NCI-H1436 treated with DMSO at 0.1 percent for 48 hours (cell line): Measurements from ENCODE around the gene PLXDC2.
"Not testable (repeated sequence)": the region's sequence is repeated elsewhere in the genome, so short reads cannot be mapped to it uniquely, and the experiment has no call there.

Source experiments
- DNase-seq: peaks from one replicate; lab custom pipeline; 2025; lab: John Stamatoyannopoulos, UW

Gene PLXDC2

DNA sequence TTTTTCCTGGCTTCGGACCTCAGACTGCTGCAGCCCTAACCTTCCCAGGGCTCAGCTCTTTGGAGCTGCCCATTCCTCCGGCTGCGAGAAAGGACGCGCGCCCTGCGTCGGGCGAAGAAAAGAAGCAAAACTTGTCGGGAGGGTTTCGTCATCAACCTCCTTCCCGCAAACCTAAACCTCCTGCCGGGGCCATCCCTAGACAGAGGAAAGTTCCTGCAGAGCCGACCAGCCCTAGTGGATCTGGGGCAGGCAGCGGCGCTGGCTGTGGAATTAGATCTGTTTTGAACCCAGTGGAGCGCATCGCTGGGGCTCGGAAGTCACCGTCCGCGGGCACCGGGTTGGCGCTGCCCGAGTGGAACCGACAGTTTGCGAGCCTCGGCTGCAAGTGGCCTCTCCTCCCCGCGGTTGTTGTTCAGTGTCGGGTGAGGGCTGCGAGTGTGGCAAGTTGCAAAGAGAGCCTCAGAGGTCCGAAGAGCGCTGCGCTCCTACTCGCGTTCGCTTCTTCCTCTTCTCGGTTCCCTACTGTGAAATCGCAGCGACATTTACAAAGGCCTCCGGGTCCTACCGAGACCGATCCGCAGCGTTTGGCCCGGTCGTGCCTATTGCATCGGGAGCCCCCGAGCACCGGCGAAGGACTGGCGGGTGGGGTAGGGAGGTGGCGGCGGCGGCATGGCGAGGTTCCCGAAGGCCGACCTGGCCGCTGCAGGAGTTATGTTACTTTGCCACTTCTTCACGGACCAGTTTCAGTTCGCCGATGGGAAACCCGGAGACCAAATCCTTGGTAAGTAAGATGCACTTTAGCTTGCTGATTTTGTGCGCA lies at the start of gene PLXDC2:
Gene PLXDC2 (plus strand): TSS at position 22 of the 820 bp plus-strand sequence.
- DNase-seq = no peak

- DNase-seq = no peak
Observed at GRCh38 chr10:19767876-19768275, 48.4 kb upstream of the PLXDC2 start.

- not testable (repeated sequence) for DNase-seq
Observed at GRCh38 chr10:19769826-19770225, 46.4 kb upstream of the PLXDC2 start.

DNA sequence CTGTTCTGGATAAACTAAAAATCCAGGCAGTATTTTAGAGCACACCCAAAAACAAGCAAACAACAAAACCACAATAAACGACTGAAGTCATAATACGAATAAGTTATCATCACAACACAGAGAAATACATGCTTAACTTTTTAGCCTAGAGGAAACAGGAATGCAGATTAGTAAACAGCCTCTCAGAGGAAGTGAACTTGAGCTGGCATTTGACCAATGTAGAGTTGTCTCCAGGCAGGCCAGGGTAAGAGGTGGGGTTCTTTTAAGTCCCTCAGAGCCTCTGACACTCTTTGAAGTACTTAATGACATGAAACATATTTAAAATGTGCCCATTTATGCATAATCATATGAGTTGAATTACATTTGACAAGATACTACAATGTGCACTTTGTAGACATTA lies 43.3 kb upstream of the PLXDC2 start:
- DNase-seq = no peak

GRCh38 chr10:19775296-19775695 lies 40.9 kb upstream of the PLXDC2 start:
- no peak for DNase-seq

DNA sequence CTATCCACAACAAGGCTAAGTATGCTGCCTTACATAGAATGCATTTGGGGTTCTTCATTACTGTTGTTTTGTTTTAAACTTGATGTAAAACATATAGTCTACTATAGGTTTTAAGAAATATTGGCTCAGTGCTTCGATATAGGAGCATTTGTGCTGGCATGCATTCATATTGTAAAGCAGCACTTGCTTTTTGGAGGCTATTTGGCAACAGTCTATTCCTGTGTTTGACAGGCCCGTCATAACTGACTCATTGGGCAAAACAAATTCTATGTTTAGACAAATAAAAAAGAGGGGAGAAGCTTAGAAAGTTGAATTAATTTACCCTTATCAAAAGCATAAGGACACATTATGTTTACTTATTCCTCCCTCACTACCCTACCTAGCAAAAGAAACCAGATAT lies 38.4 kb upstream of the PLXDC2 start:
- no peak for DNase-seq

DNA sequence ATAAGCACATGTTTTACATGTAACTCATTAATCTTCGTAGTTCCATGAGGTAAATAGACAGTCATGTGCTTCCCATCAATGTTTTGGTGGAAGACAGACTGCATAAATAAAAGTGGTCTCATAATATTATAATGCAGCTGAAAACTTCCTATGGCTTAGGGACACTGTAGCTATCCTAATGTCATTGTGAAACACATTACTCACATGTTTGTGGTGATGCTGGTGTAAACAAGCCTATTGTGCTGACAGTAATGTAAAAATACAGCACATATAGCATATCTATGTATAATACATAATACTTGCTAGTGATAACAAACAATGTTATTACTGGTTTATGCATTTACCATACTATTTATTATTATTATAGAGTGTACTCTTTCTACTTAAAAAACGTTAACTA lies 37.2 kb upstream of the PLXDC2 start:
- DNase-seq = no peak

- no peak for DNase-seq
Observed at GRCh38 chr10:19782430-19783089, 33.7 kb upstream of the PLXDC2 start.

DNA sequence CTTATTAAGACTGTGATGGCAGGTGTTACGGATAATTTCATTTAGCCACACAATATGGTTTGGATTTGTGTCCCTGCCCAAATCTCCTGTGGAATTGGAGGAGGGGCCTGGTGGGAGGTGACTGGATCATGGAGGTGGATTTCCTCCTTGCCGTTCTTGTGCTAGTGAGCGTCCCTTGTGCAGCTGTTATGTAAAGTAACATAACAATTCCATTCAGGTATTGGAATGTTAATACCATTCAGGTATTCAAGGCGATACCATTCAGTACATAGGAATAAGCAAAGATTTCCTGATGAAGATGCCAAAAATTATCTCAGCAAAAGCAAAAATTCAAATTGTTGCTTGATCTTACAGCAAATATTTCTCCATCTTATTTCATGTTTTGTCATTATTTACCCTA lies 32.5 kb upstream of the PLXDC2 start:
- no peak for DNase-seq

GRCh38 chr10:19785366-19785765 lies 30.9 kb upstream of the PLXDC2 start:
- no peak for DNase-seq

DNA sequence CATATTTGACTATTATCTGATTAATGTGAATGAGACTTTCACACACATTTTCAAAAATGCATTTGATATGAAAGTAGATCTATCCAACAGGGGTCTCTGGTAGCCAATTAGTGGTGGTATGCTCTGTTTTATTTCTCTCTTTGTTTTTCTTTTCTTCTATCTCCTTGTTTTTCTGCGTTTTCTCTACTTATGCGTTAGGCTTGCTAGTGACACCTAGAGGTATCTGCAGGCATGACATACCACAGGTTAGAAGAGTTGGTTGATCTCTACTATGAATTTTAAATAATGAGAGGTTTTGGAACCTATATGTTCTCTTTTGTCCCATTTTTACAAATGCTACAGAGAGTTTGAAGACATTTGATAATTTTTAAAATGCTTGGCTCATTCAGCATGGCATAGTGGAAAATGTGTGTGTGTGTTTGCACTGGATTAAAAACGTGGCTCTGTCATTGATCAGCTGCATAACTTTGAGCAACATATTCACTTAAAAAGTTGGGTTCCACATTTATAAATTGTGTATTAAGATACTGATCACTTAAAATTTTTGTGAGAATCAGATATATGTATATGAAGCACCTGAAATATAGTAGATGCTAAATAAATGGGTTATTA lies 28.1 kb upstream of the PLXDC2 start:
- no peak for DNase-seq

DNA sequence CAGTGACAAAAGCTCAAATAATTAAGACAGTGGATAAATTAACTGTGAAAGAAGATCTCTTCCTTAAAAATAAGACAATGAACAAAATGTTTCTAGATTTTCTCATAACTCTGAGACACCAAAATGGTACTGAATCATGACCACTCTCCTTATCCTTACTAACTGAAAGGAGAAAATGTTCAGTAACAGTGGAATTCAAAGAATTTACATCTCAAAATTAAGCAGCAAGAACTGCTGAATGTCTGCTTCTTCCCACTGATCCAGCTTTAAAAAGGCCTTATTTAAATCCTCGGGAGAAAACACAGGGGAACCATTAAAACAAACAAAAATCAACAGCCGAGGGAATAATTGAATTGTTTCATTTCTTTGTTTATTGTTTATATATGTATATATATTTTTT lies 27.3 kb upstream of the PLXDC2 start:
- DNase-seq = no peak

- DNase-seq = no peak
Observed at GRCh38 chr10:19789607-19790006, 26.6 kb upstream of the PLXDC2 start.

DNA sequence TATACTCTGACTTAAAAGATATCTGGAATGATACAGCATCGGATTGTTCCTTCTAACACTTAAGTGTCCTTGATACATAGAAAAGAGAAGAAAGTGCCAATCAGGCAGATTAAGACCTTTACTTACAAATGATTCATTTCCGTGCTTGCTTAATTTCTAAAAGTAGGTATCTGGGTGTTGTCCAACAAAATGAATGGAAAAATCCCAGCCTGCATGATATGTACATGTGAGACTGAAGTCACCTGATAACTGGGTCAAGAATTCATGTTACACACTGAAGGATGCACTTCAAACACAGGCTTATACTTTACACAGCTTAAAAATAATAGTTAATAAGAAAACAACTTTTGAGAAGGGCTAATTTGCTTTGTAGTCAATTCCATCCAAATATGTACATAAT lies 25.2 kb upstream of the PLXDC2 start:
- no peak for DNase-seq

DNA sequence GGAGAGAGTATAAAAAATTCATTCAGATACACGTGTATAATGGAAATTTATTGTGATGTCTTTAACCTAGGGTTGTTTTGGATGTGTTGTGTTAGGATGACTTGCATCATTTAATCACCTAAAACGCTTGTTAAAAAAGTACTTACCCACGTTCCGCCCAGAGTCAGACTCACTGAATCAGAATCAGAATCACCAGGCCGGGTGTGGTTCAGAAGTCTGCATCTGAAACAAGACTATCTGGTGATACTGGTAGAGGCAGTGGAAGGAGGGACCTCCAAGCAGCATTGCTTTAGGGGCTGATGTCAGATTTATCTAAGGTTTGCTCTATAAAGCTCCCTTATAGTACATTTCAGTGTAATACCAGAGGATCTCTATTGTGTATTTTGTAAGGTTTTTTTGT lies 20.5 kb upstream of the PLXDC2 start:
- no peak for DNase-seq

DNA sequence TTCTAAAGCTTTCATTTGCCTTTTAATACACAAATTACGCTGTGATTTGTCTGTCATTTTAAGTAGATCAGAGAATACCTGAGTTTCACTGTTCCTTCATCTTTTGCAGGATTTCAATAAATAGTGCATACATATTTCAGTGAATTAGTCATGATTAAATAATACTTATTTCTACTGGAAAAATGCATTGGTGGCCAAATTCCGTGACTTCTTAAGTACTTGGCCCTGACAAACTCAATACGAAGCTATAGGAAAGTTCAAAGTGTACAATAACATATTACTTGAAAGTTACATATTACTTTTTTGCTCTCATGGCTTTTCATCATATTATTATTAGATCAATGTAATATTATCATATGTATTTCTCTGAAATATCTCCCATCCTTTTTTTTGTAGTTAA lies 16.1 kb upstream of the PLXDC2 start:
- DNase-seq = no peak

DNA sequence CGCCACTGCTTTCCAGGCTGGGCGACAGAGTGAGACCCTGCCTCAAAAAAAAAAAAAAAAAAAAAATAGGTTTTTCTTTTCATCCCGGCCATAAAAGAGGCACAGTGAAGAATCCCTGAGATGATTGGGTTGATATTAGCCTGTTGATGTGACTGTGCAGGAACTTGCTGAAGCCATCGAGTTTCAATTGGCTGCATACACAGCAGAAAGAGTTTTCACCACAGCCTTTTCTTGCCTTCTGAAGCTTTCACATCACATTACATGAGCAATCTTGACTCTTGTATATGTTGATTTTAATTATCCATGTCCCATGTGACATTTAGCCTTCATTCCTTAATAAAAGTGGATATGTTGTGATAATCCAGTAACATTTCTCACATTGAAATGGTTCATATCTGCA lies 14.9 kb upstream of the PLXDC2 start:
- DNase-seq = no peak

DNA sequence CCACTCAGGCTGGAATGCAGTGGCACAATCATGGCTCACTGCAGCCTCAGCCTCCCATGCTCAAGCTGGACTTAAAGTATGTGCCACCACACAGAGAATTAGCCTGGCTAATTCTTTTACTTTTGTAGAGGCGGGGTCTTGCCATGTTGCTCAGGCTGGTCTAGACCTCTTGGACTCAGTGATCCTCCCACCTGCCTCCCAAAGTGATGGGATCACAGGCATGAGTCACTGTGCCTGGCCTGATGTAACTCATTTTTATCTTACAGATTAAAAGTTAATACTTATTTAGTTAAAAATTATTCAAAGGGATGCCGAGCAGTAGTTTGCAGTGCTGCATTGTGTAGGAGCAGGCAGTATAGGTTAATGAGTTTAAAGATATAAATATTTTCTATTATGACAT lies 12.6 kb upstream of the PLXDC2 start:
- DNase-seq = no peak

DNA sequence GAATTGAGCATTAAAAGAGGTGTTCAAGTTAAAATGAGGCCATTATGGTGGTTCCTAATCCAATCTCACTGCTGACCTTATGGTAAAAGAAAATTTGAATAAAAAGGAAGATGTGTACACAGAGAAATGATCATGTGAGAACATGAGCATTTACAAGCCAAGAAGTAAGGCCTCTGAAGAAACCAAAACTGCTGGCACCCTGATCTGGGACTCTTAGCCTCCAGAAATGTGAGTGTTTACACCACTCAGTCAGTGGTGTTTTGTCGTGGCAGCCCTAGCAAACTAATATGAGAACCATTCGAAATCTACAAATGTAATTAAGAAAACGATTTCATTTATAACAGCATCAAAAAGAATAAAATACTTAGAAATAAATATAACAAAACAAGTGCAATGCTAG lies 6.8 kb upstream of the PLXDC2 start:
- no peak for DNase-seq

GRCh38 chr10:19811540-19811939 lies 4.7 kb upstream of the PLXDC2 start:
- no peak for DNase-seq

DNA sequence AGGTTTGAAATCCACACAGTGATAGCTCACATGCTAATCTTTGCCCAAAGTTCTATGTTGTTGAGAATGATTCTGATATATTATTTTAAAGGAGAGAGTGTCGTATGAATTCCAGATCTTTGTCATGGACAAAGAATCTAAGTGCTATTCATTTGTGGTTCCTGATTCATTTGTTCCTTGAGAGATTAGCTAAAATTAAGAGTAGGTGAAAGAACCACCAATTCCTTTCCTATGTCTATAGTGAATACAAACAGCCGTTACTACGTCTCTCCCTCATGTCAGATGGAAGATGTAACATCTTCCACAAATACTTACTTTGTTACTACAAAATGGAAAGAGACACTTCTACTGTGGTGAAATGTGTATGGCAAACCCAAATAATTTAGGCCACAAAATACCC lies 3.3 kb upstream of the PLXDC2 start:
- no peak for DNase-seq

DNA sequence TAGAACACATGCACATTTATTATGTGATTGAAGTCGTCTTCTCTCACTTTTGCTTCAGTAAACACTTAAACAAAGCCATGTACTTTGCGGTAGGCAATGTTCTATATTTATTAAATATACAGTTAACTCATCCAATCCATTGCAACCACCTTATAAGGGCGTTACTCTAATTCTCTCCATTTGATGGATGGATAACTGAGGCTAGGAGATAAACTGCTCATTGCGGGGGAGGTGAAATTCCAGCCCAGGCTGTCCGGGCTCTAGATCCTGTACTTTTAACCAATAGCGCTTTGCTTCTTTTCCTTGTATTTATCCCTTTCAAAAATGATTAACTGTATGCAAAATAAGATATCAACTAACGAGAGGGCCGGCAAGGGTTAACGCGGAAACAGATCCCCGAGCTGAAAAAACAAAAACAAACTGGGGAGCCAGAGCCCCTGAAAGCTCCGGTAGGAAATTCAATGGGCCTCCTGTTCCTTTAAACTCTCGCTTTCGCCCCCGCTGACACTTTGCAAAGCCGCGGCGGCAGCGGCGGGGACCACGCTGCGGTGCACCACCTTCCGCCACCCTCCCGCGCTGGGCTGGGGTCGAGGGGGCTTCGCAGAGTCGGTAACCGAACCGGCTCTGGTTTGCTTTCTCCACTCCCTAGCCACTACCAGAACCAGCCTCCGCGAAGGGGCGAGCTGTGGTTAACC lies 1.0 kb upstream of the PLXDC2 start:
- DNase-seq = no peak
